Activated naive CD4-positive, alpha-beta T cell treated with Interleukin-2 at 50 U/mL for 16 hours (primary cell): ENCODE data around the gene LAPTM4A.
"Not testable (repeated sequence)": the region's sequence is repeated elsewhere in the genome, so short reads cannot be mapped to it uniquely, and the experiment has no call there.

ENCODE experiments used
- DNase-seq: peaks from one replicate; pipeline ENCODE4 v3.0.0-alpha.2; 2020

The LAPTM4A gene

GRCh38 chr2:20051532-20052228, at the start of gene LAPTM4A:
Gene LAPTM4A, minus strand, starts transcription at chr2:20051628. Its CDS starts 108 bp downstream, at chr2:20051520.
- DNase-seq, result peak; percentile 97

- DNase-seq, result no peak
Measured at GRCh38 chr2:20100711-20101110, 49.3 kb upstream of the LAPTM4A start.

DNA sequence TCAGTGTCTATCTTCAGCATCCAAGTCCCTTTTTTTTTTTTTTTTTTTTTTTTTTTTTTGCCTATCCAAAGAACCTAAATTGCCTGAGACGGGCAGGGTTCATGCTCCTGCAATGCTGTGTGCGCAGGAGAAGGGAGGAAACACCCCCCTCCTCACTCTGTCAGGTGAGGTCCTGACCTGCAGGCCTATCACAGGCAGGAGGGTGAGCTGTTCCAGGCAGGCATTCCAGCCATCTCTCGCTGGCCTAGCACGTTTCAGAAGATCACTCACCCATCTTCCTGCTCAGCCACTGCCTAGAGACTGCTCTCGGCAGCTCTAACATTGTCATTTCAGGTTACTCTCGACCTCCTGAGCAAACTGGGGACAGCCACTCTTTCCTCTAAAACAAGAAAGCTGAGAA, 48.4 kb upstream of the LAPTM4A start:
- DNase-seq, result no peak

DNA sequence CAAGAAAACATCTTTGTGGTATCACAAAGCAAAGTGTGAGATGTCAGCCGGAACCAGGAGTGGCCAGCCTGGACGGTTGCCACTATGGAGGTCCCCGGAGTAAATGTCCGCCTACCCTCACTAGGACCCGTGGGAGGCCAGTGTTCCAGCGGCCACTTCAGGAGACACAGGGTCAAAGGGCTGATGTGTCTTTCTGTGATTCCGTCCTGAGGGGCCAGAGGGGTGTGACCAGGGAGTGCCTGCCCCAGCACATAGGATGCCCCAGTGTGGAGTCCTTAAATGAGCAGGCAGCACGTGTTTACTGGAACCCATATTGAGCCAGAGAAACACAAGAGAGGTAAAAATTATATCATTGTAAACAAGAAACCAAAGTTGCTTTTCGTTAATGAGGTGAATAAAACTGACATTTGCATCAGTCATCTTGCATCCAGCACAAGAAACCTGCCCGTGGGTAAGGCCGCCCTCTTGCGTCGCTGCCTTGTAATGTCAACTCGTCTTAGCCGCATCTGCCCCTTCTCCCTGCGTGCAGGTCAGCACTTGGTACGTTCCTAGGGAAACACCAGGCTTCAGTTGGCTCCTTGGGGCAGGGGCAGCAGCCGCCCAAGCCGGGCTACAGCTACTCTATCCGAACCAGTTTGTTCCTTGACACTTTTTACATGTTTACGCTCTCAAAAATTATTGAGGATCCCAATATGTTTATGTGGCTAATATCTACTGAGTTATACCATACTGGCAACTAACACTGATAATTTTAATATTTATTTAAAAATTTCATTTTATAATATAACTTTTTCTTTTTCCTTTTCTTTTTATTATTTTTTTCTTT, 46.7 kb upstream of the LAPTM4A start:
- peak; percentile 79 for DNase-seq

DNA sequence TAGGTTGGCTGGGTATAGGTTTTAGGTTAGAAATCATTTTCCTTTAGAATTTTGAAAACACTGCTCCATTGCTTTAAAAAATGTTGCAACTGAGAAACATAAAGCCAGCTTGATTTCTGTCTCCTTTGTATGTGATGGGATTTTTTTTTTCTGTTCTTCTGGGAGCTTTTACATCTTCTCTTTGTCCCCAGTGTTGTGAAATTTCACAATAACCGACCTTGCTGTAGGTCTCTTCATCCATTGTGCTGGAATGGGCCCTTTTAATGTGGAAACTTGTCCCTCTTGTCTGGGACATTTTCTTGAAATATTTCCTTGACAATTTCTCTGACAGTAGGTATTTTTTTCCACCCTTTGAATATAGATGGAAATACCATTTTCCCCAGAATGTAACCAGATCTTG, 44.0 kb upstream of the LAPTM4A start:
- no peak for DNase-seq

DNA sequence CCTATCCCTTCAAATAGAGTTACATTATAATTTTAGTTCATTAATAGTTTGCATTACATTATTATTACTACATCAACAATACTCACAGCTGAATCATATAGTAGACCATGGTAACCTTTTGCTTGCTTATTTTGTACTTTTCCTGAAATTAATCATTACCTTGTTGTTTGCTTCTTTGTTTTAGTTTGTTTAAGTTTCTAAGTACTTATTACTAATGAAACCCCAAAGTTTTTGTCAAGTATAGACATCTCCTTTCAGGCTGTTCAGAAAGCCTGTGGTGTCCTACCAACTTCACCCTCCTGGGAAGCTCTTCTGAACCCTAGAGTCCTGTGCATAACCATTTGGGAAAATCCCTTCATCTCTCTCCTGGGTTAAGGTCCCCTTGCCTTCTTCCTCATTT, 43.5 kb upstream of the LAPTM4A start:
- no peak for DNase-seq

DNA sequence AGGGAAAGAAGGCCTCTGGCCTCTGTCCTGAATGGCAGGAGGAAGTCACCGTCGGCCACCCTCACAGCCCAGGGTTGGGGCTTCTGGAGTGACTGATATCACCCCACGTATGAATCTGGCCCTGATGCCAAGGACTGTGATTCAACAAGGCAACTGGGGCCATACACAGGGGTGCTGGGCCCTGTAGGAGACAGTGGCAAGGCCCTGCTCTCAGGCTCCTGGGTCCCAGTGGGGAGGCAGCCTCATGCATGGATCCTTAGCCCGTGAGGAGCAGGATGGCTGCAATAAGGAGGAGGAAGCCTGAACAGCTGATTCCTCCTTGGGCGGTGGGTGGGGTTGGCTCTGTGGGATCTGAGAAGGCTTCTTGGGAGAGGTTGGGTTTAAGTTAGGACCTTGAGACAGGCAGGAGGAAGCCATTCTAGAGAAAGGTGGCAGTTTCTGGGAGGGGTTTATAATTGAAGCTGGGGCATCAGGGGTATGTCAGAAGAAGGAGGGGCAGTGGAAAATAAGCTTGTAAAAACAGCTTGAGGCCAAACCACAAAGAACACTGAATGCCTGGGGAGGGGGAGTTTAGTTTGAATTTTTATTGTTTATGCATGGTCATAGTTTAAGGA, 42.8 kb upstream of the LAPTM4A start:
- DNase-seq, result no peak

DNA sequence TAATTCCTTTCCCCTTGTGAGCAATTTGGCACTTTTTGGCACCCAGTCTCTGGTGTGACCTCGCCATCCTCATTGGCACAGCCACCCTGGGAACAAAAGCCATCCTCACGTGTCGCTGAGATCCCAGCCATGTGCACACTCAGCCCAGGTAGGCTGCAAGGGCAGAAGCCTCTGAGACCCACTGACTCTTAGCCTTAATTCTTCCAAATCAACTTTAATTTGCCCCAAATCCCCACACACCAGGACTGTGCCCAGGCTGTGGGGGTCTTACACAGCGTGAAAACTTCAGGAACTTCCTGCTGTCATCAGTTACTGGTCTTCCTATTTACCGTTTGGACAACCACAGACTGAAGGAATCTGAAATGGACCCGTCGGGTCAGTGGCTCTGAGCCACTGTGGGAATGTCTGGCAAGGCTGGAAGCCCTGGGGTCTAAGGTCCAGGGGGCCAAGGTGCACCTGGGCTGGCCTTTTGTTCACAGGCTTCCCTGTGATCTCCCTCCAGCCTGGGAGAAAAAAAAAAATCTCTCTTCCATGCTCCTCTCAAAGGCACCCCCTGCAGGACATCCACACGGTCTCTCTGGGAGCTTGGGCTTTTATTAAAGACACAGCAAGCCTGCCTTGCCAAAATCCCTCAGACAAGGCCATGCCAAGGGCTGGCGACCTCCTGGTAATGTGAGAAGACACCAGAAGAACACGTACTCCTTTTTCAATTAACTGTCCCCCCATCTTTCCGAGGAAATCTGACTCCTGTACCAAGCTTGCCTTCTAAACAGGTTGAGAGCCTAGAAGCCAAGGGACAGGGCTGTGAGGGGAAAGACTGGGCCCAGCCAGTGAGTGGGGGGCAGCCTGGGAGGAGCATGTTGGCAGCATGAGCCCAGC, 42.1 kb upstream of the LAPTM4A start:
- DNase-seq, result no peak

GRCh38 chr2:20092901-20093235, 41.4 kb upstream of the LAPTM4A start:
- no peak for DNase-seq

DNA sequence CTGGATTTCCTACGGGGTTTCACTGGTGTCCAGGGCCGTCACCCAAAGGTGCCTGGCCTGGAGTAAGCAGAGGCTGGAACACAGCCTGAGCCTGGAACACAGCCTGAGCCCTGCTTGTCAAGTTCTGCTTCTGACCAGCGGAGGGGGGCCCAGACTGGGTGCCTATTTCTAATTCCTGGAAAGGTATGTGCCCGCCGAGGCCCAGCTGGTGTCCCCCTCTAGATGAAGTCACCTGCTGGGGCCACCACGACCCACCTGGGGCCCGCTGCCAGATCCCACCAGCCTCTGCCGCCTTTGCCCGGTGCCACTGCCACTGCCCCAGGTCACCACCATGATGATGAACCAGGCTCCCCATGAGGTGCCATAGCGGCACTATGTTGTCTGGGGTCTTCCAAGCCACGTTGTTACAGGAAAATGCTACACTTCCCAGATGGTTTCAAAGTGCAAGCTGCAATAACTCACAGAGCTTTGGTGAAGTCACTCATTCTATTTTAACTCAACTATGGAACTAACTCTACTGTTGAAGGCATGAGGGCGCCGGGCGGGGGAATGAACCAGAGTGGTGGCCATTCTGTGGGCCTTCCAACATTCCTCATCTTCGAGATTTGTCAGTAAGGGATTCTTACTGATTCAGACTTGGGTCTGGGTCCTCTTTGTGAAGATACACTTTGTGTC, 40.9 kb upstream of the LAPTM4A start:
- no peak for DNase-seq

DNA sequence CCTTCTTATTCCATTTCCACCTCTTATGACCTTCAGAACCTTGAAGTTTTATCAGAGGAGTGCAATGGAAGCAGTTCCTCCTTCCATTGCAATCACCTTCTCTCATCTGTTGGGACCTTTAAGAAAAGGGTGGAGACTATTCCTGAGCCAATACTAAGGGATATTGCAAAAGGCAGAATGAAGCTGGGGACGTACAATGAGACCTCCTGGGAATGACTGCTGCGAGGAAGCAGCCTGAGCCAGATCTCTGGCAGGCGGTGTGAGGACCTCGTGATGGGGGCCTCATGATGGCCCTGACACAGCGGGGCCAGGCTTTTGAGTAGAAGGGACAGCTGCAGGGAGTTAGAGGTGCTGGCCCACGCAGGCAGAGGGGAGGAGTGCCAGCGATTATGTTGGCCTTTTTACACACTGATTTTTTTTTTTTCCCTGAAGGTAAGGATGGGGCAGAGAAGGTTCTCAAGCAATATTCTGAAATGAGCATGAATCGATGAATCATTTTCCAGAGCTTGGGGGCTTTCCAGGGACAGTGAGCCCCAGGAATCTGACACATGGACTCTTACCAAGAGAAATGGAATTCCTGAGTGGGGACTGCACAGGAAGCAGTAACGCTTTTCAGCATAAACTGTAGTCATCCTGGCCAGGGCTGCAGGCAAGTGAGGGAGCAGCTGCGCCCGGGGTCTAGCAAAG, 40.0 kb upstream of the LAPTM4A start:
- DNase-seq, result no peak

GRCh38 chr2:20089715-20090464, 38.5 kb upstream of the LAPTM4A start:
- no peak for DNase-seq

GRCh38 chr2:20085909-20086308, 34.5 kb upstream of the LAPTM4A start:
- not testable (repeated sequence) for DNase-seq

DNA sequence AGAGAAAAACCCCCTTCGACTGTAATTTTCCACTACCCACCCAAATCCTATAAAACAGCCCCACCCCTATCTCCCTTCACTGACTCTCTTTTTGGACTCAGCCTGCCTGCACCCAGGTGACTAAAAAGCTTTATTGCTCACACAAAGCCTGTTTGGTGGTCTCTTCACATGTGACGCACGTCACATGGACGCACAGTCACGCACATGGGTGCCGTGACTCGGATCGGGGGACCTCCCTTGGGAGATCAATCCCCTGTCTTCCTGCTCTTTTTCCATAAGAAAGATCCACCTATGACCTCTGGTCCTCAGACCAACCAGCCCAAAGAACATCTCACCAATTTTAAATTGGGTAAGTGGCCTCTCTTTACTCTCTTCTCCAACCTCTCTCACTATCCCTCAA, 31.4 kb upstream of the LAPTM4A start:
- DNase-seq, result not testable (repeated sequence)

DNA sequence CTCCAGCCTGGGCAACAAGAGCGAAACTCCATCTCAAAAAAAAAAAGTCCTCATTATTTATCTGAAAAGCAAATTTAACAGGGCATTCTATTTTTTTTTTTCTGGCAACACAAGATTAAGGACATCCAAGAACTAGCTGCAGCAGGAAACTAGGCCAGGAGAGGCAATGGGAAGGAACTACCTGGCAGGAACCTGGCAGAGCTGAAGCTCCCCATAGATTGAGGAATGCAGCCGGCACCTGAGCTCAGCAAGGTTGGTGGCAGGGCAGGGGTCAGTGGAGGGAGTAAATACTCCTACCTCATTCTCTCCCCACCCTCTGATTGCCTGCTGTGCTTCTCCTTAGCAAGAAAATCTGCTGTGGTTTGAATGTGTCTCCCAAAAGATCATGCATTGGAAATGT, 30.4 kb upstream of the LAPTM4A start:
- no peak for DNase-seq

DNA sequence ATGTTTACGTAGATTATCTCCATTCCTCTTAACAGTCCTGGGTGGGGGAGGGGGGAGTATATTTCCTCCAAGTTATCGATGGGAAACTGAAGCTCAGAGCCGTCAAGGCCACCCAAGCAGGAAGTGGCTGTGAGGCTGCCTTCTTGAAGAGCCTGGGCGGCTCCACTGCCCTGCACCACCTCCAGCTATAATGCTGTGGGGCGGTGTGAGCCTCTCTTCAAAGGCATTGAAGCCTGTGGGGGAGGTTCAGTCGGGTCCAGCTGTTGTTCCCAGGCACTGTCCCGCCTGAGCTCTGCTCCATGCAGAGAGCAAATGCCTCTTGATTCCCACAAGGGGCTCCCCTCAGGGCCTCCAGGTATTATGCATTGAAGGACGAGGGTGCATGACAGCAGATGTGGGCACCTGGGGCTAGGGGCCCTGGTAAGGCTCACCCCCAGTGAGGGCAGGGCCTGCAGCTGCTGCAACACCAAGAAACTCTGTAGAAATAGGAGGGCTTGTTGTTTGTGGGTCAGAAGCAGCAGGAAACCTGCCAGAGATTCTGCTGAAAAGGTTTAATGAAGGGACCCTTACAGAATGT, 29.5 kb upstream of the LAPTM4A start:
- DNase-seq, result no peak

DNA sequence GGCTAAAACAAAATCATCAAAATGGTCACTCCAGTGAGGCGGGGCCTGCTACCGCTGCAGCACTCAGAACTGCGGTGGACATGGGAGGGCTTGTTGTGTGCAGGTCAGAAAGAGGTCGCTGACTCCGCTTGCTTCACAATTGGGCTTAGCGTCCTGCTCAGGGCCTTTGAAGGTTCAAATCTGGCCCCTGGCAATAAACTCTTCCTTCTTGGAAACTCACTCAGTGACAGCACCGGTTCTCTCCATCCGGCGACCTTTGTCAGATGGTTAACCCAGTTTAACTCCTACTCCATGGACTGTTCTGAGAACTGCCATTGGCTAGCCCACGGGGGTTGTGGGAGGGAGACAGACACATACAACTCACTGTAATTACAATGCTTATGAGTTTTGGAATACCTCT, 29.0 kb upstream of the LAPTM4A start:
- DNase-seq, result no peak

DNA sequence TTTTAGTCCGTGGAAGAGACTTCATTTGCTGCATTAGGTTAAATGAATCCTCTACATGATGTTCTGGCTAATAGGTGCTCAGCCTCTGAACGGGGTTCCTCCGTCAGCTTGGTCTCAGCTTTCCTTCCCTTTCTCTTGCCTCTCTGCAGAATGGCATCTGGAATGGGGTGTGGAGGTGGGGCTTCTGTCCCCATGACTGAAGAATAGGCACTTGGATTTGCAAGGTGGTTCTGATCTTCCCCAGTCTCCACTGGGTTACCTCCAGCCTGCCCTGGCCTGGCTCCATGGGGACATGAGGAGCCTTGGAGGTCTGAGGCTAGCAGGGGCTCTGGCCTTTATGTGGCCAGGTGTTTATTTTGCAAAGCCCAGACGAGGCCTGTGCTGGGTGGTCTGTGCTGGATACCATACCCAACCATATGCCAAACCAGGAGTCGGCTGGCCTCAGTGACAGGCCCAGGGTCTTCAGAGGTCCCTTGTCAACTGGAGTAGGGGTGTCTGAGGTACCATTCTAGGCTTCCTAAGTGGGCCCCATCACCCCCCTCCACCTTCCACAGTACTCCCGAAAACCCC, 28.2 kb upstream of the LAPTM4A start:
- DNase-seq, result no peak

DNA sequence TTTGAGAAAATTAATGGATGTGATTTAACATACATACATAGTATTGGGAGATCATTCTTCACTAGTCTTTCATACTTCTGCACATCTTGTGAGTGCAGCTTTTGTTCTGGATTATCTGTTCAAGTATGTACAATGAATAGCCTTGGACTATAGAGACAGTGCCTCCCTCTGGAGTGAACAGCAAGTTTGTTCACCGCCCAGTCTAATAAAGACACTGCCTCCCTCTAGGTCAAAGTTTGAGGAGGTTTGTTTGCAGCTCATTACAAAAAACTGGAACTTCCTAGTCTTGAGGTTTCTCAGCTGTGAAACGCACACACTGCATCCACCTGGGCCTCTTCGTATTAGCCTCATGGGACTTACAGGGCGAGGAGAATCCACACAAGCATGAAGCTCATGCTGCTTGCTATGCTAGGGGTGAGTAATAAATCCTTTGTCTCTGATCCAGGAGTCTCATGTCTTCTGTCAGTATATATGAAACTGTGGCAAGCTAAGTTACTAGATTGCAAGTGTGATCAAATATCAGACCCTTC, 26.0 kb upstream of the LAPTM4A start:
- no peak for DNase-seq

- no peak for DNase-seq
Measured at GRCh38 chr2:20076757-20077156, 25.3 kb upstream of the LAPTM4A start.
